Hematopoietic multipotent progenitor cell treated with erythropoietin and hydrocortisone succinate and interleukin-3 and kit ligand, for 17 days (in vitro differentiated cells): Measurements from ENCODE around the gene GLYATL2.

Experiments used
- DNase-seq: peaks from one replicate; pipeline ENCODE4 v3.0.0-alpha.2; 2015; ENCODE audit warnings: low spot score

GLYATL2 gene, protein sequence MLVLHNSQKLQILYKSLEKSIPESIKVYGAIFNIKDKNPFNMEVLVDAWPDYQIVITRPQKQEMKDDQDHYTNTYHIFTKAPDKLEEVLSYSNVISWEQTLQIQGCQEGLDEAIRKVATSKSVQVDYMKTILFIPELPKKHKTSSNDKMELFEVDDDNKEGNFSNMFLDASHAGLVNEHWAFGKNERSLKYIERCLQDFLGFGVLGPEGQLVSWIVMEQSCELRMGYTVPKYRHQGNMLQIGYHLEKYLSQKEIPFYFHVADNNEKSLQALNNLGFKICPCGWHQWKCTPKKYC

DNA sequence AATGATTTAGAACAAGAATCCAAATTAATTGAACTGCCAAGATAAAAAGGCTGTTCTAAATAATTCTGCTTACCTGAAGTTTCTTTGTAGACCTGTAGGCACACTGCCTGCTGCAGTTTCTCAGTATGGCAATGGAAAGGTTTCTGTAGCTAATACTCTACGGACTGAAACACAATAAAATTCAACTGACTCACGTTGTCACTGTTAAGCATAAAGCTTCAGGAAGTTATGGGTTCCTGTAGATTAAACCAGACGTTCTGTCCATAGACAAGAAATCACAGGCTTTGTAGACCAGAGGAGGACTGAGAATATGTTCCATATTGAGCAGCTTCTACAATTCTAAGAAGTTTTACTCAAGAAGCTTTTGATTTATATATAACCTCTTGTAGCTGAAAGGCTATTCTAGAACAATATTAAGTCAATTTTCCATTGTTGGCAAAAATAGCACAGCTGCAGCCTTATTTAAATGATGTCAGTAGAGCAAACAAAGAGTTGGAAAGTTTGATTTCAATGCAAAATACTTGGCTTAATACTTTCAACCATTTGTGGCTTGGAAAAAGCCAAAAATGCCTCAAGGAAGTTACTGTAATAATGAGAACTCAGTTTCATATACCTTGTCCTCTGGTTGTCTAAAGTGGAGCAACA lies at the start of gene GLYATL2:
GLYATL2 (minus strand) TSS at position 344 of the 645 bp plus-strand sequence. CDS start 5,092 bp downstream, outside the sequence.
- DNase-seq = no peak

DNA sequence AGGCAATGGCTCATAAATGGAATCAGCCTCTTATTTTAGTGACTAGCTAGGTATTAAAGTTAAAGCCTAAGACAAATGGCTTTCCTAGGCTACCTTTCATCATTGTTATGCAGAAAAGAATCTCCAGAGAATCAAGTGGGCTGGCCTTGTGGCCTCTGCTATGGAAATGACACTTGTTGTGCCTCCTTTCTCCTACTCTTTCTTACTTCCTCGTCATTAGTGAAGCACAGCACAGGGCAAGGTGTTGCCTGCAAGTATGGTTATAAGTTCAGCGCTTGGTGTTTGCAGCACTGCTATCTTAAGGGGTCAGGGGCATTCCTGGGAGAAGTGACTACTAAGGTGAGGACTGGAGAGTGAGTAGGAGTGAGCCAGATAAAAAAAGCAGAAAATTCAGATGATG lies 49.4 kb upstream of the GLYATL2 start:
- DNase-seq = no peak

DNA sequence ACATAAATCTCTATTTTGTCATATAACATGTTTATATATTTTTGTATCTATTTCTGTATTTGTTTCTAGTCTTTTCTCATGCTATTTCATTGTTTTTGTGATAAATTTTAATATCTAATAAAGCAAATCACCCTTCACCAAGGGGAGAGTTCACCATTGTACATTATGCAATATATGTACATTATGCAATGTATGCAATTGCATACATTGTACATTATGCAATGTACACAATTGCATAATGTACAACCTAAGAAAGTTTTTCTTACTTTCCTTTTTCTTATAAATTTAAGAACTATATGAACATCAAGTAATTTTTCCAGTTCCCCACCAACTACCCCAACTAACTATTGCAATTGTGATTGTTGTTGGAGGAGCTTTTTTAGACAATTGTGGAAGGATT lies 44.1 kb upstream of the GLYATL2 start:
- no peak for DNase-seq

DNA sequence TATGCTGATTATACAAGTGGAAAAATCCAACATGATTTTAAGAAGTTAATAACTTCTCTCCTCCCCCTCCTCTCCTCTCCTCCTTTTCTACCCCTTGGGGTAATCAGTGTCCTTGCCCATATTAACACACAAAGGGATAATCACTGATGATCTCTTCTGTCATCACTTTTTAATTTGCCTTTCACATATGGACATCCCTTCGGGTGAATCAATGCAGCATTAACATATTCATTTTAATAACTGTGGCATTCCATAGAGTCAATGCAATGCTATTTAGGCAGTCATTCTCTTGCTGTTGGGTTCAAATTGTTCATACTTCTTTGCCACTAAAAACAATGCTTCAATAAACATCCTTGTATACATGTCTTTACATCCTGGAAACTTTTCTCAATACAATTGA lies 42.9 kb upstream of the GLYATL2 start:
- no peak for DNase-seq

DNA sequence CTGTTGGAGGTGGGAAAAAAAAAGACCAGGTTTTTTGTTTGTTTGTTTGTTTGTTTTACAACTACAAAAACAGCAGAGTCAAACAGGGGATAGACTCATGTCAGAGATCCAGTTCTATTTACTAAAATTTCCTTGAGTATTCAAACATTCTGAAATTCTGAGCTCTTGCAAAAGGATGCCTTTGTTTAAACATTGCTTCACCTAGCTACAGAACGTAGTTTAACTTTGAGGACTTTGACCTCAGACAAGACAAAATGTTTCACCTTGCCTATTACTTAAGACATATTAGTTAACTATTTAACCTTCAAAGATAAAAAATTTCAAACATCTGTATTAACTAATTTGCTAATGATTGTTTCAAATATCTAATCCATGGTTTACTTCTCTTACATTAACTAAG lies 36.1 kb upstream of the GLYATL2 start:
- no peak for DNase-seq

DNA sequence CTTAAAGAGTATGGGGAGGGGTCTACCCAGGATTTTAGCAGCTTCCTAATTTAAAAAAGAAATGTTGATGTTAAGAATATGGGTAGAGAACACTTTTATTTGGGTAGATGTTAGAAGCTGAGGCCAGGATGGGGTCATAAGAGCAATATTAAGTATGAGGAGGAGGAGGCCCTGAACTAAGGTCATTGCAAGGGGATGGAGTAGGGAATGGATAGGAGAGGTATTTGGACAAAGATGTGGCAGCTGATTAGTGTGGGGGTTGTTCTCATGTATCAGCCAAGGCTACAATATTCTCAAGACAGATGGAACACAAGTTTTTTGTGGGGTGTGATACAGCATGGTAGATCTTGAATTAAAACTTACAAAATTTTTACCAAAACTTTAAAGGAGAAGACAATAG lies 35.7 kb upstream of the GLYATL2 start:
- DNase-seq = no peak

DNA sequence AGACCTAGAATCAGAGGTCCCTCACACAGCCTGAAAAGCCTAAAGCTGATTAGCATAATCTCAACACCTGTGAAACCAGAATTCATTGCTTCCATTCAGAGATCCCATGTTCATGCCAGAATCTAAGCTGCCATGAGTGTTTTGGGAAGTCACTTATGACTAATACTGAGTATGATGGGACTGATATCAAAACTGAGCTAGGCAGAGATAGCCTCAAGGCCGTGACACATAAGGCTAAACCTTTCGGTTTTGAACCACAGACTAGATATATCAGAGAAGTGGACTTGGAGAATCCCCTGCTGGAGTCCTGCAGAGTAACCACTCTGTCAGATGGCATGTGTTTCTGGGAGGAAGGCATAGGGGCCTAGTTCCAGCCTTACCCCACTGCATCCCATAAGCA lies 23.1 kb upstream of the GLYATL2 start:
- no peak for DNase-seq

DNA sequence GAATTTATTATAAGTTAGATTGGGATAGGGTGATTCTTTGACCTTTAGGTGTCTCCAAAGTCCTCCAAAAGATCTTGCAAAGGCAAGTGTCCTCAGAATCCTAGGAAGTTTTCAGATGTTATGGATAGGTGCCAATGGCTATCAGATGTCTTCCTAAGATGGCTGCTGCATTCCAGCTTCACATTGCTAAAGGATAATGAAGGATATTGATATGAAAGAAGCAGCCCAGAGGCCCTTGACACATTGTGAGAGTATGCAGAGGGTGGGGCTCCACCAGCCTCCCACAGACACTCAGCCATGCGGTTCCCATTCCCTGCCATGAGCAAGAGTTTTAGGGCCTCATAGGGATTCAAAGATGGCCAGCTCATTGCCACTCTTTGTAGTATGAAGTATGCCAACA lies 22.3 kb upstream of the GLYATL2 start:
- DNase-seq = no peak

DNA sequence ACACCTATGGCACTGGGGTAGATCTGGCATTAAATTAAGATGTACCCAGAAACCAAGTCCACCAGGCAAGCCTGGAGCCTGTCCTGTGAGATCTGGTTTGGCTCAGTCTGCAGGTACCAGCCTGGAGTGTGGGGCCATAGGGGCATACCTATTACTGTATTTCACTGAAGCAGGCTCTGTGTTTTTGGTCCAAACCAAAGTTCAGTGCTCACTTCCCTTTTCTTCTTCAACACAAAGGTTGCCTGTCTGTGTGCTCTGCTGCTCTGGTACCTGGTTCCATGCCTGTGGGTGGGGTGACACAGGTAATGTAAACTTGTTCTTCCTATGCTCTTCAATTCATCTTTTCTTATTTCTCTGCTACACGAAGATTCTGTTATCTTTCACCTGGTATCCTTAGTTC lies 19.8 kb upstream of the GLYATL2 start:
- no peak for DNase-seq

DNA sequence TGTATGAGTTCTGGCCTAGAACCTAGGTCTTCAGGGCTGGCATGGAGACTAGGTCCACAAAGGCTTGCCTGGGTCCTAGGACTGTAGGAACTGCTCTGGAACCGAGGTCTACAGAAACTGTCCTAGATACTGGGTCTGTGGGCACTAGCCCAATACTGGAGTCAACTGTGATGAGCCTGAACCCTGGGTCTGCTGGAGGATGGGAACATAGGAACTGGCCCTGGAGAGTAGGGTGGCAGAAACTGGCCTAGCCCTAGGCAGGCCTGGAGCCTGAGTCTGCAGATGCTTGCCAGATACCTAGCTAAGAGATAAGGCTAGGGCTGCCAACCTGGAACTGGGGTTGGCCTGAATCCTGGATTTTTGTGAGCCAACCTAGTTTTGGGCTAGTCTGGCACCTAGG lies 19.2 kb upstream of the GLYATL2 start:
- DNase-seq = no peak

DNA sequence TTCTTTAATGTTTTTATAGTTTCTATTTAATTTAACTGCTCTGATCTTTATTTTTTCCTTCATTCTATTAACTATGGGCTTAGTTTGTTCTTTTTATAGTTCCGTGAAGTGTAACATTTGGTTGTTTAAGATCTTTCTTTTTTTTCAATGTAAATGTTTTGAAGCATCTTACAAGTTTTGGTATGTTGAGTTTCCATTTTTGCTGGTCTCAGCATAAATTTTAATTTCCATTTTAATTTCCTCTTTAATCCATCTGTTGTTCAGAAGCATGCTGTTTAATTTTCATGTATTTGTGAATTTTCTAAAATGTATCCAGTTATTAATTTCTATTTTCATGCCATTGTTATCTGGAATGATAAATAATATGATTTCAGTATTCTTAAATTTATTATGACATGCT lies 17.0 kb upstream of the GLYATL2 start:
- DNase-seq = no peak

DNA sequence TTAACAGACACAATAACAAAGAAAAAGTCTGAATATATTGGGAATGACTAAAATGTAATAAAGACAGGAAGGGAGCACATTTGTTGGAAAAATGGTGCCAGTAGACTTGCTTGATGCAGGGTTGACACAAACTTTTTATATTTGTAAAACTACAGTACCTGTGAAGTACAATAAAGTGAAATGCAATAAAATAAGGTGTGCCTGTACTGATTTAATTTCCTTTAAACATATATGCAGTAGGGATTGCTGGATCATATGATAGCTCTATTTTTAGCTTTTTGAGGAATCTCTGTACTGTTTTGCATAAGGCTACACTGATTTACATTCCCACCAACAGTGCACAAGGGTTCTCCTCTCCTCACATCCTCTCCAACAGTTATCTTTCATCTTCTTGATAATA lies 12.3 kb upstream of the GLYATL2 start:
- no peak for DNase-seq

DNA sequence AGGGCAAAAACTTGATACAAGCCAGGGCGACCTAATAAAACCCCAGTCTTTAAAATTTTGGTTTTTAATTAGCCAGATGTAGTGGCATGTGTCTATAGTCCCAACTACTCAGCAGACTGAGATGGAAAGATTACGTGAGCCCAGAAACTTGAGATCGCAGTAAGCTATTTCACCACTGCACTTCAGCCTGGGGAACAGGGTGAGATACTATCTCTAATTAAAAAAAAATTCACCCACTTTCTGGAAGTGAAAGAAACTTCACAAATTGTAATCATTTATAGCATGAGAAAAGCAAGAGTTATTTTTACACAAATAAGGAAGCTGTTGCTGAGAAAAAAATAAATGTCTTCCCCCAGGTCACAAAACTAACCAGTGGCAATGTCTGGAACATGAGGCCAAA lies 882 bp upstream of the GLYATL2 start:
- DNase-seq = no peak

DNA sequence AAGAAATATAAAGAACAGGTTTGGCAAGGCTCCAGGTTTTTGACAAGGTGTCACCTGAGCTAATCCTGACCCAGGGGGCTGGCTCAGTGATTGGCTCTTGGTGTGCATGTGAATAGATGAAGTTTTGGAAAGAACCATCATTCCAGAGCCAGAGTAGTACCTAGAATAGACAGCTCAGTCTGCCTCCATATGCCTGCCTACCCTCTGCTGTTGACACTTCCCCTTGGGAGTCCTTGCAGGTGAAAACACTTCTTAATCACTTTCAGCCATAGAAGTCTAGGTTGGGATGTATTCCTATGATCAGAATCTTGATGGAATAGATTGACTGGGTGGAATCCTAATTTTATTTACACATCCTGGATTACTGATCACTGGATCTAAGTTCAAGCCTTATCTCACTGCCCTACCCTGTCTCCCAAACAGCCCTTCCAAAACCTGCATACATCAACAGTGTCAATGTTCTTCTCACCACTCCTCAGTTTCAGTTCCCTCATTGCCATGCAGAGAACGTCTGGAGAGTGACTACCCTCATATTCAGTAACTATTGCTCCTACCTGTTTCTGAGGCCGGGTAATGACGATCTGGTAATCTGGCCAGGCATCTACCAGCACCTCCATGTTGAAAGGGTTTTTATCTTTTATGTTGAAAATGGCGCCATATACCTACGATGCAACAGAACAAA lies 6.7 kb downstream of the GLYATL2 start:
- DNase-seq = no peak

DNA sequence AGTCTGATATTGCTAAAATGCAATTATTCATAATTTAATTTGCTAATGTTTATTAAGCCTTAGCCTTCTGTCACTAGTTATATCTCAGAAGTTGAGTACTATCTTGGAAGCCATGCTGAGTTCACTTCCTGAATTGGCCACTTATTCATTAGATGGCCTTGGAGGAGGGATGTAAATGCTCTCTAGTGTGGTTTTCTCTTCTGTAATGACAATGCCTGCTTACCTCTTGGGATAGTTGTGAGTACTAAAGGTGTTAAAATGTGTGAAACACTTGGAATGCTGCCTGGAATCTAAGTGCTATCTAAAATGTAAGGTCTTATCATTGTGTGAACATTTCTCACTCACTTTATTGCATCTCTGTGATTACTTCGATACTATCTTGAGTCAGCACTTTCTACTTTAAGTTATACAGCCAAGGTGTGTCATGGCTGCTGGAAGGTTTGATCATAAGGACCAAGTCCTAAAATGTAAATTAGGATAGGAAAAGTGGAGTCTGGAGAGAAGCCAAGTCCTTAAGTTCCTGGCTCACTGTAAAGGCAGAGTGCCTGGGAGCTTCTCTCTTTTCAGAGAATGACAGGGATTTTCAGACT lies 12.4 kb downstream of the GLYATL2 start:
- no peak for DNase-seq

DNA sequence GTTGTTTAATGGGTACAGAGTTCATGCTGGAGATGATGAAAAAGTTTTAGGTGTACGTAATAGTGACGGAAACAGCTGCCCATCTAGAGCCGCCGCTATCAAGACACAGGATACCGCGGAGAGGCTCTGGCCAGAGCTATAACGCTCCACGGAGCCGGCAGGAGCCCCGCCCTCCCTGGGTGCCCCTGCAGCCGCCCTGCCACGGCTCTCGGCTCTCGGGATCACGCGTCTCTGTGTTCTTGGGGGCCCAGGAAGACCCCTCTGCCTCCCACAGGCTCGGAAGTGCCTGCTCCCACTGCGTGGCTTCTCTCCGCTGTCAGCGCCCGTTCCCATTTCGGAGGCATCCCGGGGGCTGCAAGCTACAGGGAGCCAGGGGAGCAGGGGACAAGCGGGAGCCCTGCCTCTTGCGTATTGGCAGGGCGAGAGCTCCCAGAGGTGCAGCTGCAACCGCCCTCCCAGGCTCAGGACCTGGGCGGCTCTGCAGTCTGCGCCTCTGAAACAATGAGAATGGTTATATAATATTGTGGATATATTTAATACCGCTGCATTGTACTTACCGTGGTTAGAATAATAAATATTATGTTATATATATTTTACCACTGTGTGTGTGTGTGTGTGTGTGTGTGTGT lies 13.7 kb downstream of the GLYATL2 start:
- no peak for DNase-seq

DNA sequence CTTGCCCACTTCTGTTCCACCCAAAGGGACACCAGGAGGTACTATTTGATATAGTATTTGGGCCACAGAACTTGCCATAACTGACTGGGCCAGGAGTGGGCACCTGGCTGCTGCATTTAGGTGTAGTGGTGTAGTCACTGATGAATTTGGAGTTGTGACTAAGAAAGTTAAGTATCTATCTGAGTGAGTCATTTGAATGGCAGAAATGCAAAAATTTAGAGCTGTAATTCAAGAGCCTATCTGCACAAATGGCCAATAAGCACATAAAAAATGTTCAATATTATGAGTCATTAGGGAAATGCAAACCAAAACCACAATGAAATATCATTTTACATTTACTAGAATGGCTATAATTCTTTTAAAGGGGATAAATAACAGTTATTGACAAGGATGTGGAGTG lies 14.7 kb downstream of the GLYATL2 start:
- no peak for DNase-seq

DNA sequence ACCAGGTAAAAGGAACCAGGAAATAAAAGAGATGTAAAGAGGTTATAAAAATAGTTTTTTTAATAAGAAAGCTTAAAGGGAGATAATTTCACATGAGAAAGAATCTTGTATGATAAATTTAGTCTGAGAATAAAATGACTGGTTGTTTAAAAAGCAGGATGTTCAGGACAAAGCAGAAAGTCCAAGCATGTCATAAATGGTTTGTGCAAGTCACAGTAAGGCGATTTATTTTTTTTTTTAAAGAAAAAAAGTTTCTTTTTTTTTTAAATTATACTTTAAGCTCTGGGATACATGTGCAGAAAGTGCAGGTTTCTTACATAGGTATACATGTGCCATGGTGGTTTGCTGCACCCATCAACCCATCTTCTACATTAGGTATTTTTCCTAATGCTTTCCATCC lies 30.8 kb downstream of the GLYATL2 start:
- no peak for DNase-seq

DNA sequence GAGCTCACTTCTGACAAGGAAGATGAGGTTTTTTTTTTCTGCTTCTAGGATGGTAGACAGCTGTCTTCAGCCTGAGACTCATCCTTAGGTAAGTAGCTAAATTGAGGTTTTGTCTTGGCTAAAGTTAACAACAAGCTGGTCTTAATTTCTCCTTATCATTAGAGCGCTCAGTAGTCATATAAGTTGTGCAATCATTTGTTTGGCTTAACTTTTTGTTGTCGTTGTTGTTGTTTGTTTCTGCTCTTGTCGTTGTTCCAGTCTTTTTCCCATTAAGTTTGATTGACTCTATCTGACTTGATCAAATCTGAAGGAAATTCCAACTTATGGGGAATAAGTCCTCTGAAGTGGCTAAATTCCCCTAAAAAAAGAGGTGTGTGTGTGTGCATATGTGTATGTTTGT lies 33.0 kb downstream of the GLYATL2 start:
- DNase-seq = no peak

DNA sequence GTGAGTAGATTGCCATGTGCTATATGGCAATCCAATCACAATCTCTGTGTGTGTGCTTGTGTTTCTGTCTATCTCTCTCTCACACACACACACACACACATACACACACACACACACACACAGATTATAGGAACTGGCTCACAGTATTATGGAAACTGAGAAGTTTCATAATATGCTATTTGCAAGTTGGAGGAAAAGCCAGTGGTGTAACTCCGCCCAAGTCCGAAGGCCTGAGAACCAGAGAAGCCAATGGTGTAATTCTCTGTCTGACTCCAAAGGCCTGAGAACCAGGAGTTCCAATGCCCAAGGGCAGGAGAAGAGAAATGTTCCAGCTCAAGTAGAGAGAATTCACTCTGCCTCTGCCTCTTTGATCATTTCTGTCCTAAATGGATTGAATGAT lies 37.2 kb downstream of the GLYATL2 start:
- DNase-seq = no peak

DNA sequence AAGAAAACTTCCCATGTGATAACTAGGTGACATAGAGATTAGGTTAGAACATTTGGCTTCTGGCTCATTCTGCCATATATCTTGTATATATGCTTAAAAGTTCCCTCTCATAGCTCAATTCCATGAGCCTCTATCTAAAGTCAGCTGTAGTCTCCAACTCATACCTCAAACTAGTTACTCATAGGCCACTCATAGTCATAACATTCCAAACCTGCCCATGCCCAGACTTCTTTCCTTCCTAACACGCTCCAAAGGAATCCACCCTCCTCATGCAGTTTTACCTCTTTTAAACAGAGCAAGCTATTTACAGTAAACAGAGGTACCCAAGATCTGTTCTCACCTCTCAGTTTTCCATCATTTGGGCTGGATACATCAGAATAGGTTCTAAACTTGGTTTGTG lies 39.4 kb downstream of the GLYATL2 start:
- no peak for DNase-seq

DNA sequence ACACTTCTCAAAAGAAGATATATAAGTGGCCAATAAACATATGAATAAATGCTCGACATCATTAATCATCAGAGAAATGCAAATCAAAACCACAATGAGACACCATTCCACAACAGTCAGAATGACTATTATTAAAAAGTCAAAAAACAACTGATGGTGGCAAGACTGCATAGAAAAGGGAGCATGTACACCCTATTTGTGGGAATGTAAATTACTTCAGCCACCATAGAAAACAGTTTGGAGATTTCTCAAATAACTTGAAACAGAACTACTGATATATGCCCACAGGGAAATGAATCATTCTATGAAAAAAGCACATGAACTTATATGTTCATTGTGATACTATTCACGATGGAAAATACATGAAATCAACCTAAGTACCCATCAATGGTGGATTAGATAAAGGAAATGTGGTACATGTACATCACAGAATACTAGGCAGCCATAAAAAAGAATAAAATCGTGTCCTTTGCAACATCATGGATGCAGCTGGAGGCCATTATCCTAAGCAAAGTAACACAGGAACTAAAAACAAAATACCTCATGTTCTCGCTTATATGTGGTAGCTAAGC lies 42.4 kb downstream of the GLYATL2 start:
- DNase-seq = no peak
